ENCODE data around the gene RNF167.

RNF167 gene

DNA sequence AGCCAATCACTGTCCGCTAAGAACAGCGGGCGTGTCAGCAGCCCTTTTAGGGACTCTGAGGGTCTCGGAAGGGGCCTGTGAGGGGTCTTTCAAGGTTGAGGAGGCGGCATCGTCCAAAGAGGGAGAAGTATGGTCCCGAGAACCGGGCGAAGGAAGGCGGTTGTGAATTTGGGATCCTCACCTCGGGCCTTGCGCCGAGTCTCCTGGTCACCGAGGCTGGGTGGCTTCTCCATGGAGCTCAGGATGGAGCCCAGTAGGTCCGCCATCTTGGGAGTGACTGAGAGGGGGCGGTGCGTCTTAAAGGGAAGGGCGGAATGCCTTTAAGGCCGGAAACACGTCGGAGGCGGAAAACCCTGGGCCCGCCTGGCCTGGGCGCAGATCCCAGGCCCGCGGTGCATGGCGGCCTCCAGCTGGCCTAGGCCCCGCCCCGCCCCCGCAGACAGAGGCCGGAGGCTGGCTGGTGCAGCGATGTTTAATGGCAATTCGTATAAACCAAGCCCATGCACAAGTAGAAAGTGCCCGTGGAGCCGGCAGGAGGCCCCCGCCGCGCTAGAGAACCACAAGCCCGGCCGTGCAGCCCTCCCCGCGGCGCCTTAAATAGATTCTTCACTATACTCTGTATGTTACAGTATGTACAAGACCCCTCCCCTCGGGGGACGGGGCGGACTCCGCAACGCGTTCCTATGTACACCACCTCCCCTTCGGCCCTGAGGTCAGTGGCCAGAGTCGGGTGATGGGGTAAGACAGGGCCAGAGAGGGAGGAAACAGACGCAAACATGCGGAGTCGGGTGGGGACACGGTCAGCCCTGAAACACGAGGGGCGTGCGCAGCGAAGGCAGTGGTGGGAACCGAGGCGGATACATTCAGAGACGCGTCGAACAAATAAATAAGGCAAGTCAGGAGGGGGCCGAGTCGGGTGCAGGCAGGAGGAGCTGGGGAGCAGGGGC is 27.7 kb downstream of the RNF167 start, which contains the start of gene SPAG7 (continued):
- TF ChIP-seq ZNF529 (tag by site-specific recombination; IDR thresholded peaks at IDR 0.05; ENCODE audit: insufficient replicate concordance): no peak
- TF ChIP-seq ZBTB20 (tag by site-specific recombination; IDR thresholded peaks at IDR 0.05): no peak; the same call in 1 of the 2 replicates
- TF ChIP-seq, protein P1, sequence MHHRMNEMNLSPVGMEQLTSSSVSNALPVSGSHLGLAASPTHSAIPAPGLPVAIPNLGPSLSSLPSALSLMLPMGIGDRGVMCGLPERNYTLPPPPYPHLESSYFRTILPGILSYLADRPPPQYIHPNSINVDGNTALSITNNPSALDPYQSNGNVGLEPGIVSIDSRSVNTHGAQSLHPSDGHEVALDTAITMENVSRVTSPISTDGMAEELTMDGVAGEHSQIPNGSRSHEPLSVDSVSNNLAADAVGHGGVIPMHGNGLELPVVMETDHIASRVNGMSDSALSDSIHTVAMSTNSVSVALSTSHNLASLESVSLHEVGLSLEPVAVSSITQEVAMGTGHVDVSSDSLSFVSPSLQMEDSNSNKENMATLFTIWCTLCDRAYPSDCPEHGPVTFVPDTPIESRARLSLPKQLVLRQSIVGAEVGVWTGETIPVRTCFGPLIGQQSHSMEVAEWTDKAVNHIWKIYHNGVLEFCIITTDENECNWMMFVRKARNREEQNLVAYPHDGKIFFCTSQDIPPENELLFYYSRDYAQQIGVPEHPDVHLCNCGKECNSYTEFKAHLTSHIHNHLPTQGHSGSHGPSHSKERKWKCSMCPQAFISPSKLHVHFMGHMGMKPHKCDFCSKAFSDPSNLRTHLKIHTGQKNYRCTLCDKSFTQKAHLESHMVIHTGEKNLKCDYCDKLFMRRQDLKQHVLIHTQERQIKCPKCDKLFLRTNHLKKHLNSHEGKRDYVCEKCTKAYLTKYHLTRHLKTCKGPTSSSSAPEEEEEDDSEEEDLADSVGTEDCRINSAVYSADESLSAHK (tag by site-specific recombination; IDR thresholded peaks at IDR 0.05): no peak
- TF ChIP-seq ZNF677 (tag by site-specific recombination; IDR thresholded peaks at IDR 0.05): no peak
- no peak for TF ChIP-seq ZNF174 (tag by site-specific recombination; IDR thresholded peaks at IDR 0.05)
- peak; percentile 90 for TF ChIP-seq KLF8 (tag by site-specific recombination; IDR thresholded peaks at IDR 0.05)
- TF ChIP-seq, protein P2, sequence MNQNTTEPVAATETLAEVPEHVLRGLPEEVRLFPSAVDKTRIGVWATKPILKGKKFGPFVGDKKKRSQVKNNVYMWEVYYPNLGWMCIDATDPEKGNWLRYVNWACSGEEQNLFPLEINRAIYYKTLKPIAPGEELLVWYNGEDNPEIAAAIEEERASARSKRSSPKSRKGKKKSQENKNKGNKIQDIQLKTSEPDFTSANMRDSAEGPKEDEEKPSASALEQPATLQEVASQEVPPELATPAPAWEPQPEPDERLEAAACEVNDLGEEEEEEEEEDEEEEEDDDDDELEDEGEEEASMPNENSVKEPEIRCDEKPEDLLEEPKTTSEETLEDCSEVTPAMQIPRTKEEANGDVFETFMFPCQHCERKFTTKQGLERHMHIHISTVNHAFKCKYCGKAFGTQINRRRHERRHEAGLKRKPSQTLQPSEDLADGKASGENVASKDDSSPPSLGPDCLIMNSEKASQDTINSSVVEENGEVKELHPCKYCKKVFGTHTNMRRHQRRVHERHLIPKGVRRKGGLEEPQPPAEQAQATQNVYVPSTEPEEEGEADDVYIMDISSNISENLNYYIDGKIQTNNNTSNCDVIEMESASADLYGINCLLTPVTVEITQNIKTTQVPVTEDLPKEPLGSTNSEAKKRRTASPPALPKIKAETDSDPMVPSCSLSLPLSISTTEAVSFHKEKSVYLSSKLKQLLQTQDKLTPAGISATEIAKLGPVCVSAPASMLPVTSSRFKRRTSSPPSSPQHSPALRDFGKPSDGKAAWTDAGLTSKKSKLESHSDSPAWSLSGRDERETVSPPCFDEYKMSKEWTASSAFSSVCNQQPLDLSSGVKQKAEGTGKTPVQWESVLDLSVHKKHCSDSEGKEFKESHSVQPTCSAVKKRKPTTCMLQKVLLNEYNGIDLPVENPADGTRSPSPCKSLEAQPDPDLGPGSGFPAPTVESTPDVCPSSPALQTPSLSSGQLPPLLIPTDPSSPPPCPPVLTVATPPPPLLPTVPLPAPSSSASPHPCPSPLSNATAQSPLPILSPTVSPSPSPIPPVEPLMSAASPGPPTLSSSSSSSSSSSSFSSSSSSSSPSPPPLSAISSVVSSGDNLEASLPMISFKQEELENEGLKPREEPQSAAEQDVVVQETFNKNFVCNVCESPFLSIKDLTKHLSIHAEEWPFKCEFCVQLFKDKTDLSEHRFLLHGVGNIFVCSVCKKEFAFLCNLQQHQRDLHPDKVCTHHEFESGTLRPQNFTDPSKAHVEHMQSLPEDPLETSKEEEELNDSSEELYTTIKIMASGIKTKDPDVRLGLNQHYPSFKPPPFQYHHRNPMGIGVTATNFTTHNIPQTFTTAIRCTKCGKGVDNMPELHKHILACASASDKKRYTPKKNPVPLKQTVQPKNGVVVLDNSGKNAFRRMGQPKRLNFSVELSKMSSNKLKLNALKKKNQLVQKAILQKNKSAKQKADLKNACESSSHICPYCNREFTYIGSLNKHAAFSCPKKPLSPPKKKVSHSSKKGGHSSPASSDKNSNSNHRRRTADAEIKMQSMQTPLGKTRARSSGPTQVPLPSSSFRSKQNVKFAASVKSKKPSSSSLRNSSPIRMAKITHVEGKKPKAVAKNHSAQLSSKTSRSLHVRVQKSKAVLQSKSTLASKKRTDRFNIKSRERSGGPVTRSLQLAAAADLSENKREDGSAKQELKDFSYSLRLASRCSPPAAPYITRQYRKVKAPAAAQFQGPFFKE (tag by site-specific recombination; IDR thresholded peaks at IDR 0.05; ENCODE audit: borderline replicate concordance): 0 out of 2 replicates have a peak, but pooled peaks have one; percentile 68
- TF ChIP-seq, protein P3, sequence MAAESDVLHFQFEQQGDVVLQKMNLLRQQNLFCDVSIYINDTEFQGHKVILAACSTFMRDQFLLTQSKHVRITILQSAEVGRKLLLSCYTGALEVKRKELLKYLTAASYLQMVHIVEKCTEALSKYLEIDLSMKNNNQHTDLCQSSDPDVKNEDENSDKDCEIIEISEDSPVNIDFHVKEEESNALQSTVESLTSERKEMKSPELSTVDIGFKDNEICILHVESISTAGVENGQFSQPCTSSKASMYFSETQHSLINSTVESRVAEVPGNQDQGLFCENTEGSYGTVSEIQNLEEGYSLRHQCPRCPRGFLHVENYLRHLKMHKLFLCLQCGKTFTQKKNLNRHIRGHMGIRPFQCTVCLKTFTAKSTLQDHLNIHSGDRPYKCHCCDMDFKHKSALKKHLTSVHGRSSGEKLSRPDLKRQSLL (tag by site-specific recombination; IDR thresholded peaks at IDR 0.05): no peak
- peak; percentile 42; the same call in 1 of the 2 replicates for TF ChIP-seq ZEB2 (tag by site-specific recombination; IDR thresholded peaks at IDR 0.05)
- TF ChIP-seq, protein P4, sequence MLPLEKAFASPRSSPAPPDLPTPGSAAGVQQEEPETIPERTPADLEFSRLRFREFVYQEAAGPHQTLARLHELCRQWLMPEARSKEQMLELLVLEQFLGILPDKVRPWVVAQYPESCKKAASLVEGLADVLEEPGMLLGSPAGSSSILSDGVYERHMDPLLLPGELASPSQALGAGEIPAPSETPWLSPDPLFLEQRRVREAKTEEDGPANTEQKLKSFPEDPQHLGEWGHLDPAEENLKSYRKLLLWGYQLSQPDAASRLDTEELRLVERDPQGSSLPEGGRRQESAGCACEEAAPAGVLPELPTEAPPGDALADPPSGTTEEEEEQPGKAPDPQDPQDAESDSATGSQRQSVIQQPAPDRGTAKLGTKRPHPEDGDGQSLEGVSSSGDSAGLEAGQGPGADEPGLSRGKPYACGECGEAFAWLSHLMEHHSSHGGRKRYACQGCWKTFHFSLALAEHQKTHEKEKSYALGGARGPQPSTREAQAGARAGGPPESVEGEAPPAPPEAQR (tag by site-specific recombination; IDR thresholded peaks at IDR 0.05): no peak
- TF ChIP-seq, protein P5, sequence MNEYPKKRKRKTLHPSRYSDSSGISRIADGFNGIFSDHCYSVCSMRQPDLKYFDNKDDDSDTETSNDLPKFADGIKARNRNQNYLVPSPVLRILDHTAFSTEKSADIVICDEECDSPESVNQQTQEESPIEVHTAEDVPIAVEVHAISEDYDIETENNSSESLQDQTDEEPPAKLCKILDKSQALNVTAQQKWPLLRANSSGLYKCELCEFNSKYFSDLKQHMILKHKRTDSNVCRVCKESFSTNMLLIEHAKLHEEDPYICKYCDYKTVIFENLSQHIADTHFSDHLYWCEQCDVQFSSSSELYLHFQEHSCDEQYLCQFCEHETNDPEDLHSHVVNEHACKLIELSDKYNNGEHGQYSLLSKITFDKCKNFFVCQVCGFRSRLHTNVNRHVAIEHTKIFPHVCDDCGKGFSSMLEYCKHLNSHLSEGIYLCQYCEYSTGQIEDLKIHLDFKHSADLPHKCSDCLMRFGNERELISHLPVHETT (tag by site-specific recombination; IDR thresholded peaks at IDR 0.05): peak; percentile 75; the same call in 1 of the 2 replicates
- no peak; the same call in 1 of the 2 replicates for TF ChIP-seq ZNF792 (tag by site-specific recombination; IDR thresholded peaks at IDR 0.05)
- no peak for TF ChIP-seq GFI1B (tag by site-specific recombination; IDR thresholded peaks at IDR 0.05)
- no peak for TF ChIP-seq ZNF548 (tag by site-specific recombination; IDR thresholded peaks at IDR 0.05)
- no peak for TF ChIP-seq ZNF292 (tag by site-specific recombination; IDR thresholded peaks at IDR 0.05; ENCODE audit: borderline replicate concordance, low read depth)
- TF ChIP-seq, protein P6, sequence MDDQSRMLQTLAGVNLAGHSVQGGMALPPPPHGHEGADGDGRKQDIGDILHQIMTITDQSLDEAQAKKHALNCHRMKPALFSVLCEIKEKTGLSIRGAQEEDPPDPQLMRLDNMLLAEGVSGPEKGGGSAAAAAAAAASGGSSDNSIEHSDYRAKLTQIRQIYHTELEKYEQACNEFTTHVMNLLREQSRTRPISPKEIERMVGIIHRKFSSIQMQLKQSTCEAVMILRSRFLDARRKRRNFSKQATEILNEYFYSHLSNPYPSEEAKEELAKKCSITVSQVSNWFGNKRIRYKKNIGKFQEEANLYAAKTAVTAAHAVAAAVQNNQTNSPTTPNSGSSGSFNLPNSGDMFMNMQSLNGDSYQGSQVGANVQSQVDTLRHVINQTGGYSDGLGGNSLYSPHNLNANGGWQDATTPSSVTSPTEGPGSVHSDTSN (CRISPR knock-in tag; IDR thresholded peaks at IDR 0.05): no peak
- TF ChIP-seq ZNF600 (tag by site-specific recombination; IDR thresholded peaks at IDR 0.05): no peak
- no peak for TF ChIP-seq ZNF202 (tag by site-specific recombination; IDR thresholded peaks at IDR 0.05; ENCODE audit: borderline replicate concordance)
- TF ChIP-seq ZNF473 (tag by site-specific recombination; IDR thresholded peaks at IDR 0.05): no peak
- no peak for TF ChIP-seq ZNF701 (tag by site-specific recombination; IDR thresholded peaks at IDR 0.05)
- no peak for TF ChIP-seq SCRT2 (tag by site-specific recombination; IDR thresholded peaks at IDR 0.05)
- TF ChIP-seq ZNF16 (tag by site-specific recombination; IDR thresholded peaks at IDR 0.05; ENCODE audit: low read depth): no peak
- TF ChIP-seq, protein P7, sequence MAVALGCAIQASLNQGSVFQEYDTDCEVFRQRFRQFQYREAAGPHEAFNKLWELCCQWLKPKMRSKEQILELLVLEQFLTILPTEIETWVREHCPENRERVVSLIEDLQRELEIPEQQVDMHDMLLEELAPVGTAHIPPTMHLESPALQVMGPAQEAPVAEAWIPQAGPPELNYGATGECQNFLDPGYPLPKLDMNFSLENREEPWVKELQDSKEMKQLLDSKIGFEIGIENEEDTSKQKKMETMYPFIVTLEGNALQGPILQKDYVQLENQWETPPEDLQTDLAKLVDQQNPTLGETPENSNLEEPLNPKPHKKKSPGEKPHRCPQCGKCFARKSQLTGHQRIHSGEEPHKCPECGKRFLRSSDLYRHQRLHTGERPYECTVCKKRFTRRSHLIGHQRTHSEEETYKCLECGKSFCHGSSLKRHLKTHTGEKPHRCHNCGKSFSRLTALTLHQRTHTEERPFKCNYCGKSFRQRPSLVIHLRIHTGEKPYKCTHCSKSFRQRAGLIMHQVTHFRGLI (tag by site-specific recombination; IDR thresholded peaks at IDR 0.05): peak; percentile 75

Data from HEK293 (cell line).